Trophoblast cell (in vitro differentiated cells and primary cell): ENCODE data around the gene MS4A10.
"Not testable (repeated sequence)": the region's sequence is repeated elsewhere in the genome, so short reads cannot be mapped to it uniquely, and the experiment has no call there.

Experiments
- DNase-seq, 2 donors: peaks; one replicate each; pipeline ENCODE4 v3.0.0-alpha.2; 2016
- H2AFZ ChIP-seq: 2 replicates; pipeline ENCODE4 v1.6.1; 2013; ENCODE audit warnings: low read length, moderate library complexity, mild to moderate bottlenecking; ENCODE audit not compliant: insufficient read depth, poor library complexity
- H2AK5ac ChIP-seq: 2 replicates; pipeline ENCODE4 v1.6.1; 2013; ENCODE audit warnings: mild to moderate bottlenecking, low read length
- H2BK120ac ChIP-seq: 2 replicates; pipeline ENCODE4 v1.6.1; 2013; ENCODE audit warnings: low read length, mild to moderate bottlenecking, moderate library complexity; ENCODE audit not compliant: insufficient read depth, poor library complexity
- H2BK12ac ChIP-seq: 2 replicates; pipeline ENCODE4 v1.6.1; 2013; ENCODE audit warnings: mild to moderate bottlenecking, low read length, moderate library complexity
- H2BK5ac ChIP-seq: 2 replicates; pipeline ENCODE4 v1.6.1; 2013; ENCODE audit warnings: low read length, low read depth, moderate library complexity, mild to moderate bottlenecking; ENCODE audit not compliant: poor library complexity
- H3K14ac ChIP-seq: 2 replicates; pipeline ENCODE4 v1.6.1; 2013; ENCODE audit warnings: mild to moderate bottlenecking, low read length
- H3K18ac ChIP-seq: 2 replicates; pipeline ENCODE4 v1.6.1; 2013; ENCODE audit warnings: mild to moderate bottlenecking, low read length
- H3K23ac ChIP-seq: 2 replicates; pipeline ENCODE4 v1.6.1; 2013; ENCODE audit warnings: low read length
- H3K27ac ChIP-seq: 2 replicates; pipeline ENCODE4 v1.5.1; 2013; ENCODE audit warnings: low read depth, mild to moderate bottlenecking, inconsistent platforms, low read length, moderate library complexity
- H3K27me3 ChIP-seq: 2 replicates; pipeline ENCODE4 v1.6.1; 2013; ENCODE audit warnings: inconsistent platforms, mild to moderate bottlenecking, low read length, moderate library complexity; ENCODE audit not compliant: insufficient read depth
- H3K36me3 ChIP-seq, 2 experiments: 1 replicate in 1 of 2; 2 replicates in 1 of 2; pipeline ENCODE4 v1.6.1; 2013; ENCODE audit warnings: low read length in 2 of 2, mild to moderate bottlenecking in 2 of 2, moderate library complexity in 1 of 2; ENCODE audit not compliant: insufficient read depth in 2 of 2, control insufficient read depth in 1 of 2
- H3K4ac ChIP-seq: 2 replicates; pipeline ENCODE4 v1.6.1; 2013; ENCODE audit warnings: low read depth, mild to moderate bottlenecking, low read length, moderate library complexity
- H3K4me1 ChIP-seq, 2 experiments: 1 replicate in 1 of 2; 2 replicates in 1 of 2; pipeline ENCODE4 v1.6.1; 2013; ENCODE audit warnings: low read length in 2 of 2, mild to moderate bottlenecking in 2 of 2, moderate library complexity in 1 of 2; ENCODE audit not compliant: insufficient read depth in 2 of 2, control insufficient read depth in 1 of 2
- H3K4me2 ChIP-seq: 2 replicates; pipeline ENCODE4 v1.6.1; 2013; ENCODE audit warnings: inconsistent platforms, mild to moderate bottlenecking, low read length, moderate library complexity
- H3K4me3 ChIP-seq: 2 replicates; pipeline ENCODE4 v1.5.1; 2013; ENCODE audit warnings: mild to moderate bottlenecking, low read depth, low read length, inconsistent platforms
- H3K79me1 ChIP-seq: one replicate; pipeline ENCODE4 v1.6.1; 2013; ENCODE audit warnings: low read length
- H3K79me2 ChIP-seq: 2 replicates; pipeline ENCODE4 v1.6.1; 2013; ENCODE audit warnings: low read length, mild to moderate bottlenecking; ENCODE audit not compliant: control insufficient read depth, insufficient read depth, poor library complexity
- H3K9ac ChIP-seq: 2 replicates; pipeline ENCODE4 v1.6.1; 2013; ENCODE audit warnings: mild to moderate bottlenecking, low read length
- H3K9me3 ChIP-seq: 2 replicates; pipeline ENCODE4 v1.6.1; 2013; ENCODE audit warnings: low read depth, mild to moderate bottlenecking, control low read depth, inconsistent platforms, low read length; ENCODE audit not compliant: insufficient read depth
- H4K12ac ChIP-seq: 2 replicates; pipeline ENCODE4 v1.6.1; 2013; ENCODE audit warnings: low read depth, mild to moderate bottlenecking, low read length, moderate library complexity
- H4K8ac ChIP-seq: 2 replicates; pipeline ENCODE4 v1.6.1; 2013; ENCODE audit warnings: low read depth, mild to moderate bottlenecking, low read length, moderate library complexity
- H4K91ac ChIP-seq: one replicate; pipeline ENCODE4 v1.6.1; 2013; ENCODE audit warnings: low read depth, mild to moderate bottlenecking, low read length, moderate library complexity
- WGBS: extraction: QIAGEN DNeasy Blood & Tissue Kit; methylation state at CpG from one replicate; pipeline ENCODE4 v1.1.7; 2013; ENCODE audit warnings: missing lambda C conversion rate; ENCODE audit not compliant: insufficient read length, insufficient coverage; ENCODE audit errors: extremely low coverage; 5-methylcytosine and 5-hydroxymethylcytosine counted together

Gene MS4A10

DNA sequence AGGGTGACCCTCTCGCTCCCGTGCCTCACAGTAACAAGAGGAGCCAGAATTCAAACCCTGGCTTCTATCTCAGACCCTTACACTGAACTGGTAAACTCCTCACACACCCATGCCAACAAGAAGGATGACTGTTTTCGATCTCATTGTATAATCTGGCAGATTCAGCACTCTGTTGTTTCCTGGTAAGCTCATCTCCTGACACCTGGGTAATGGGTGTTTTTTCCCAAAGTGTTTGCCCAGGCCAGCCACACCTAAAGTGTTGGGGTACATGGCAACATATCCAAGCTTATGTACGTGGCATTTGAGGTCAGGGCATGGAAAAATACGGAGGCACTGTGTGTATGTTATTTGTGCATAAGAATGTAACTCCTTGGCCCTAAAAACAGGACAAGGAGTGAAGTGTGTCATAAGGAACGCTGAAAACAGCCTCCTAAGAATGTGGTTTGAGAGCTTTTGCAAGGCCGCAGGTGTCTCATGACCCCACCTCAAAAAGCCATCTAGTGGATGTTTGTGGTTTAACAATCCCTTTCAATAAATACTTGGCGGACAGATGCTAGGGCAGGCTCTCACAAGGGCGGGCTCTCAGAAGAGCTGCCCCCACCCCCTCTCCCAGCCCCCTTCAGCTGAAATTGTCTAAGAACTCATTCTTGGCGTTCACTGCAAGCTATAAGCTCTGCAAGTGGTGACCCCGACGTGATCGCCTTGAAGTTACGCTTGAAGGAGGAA is 28.7 kb upstream of the MS4A10 start, which contains the start of gene MS4A15:
Gene MS4A15 (plus strand): TSS at position 561 of the 726 bp plus-strand sequence. CDS start 6,867 bp downstream, outside the sequence.
- Histone ChIP-seq H3K36me3 (no peaks in the 10 kb centered on the region), H3K23ac (no peak within 1 kb of the TSS), H3K9ac (no peak within 1 kb of the TSS), H3K27ac (peak within 1 kb of the TSS; percentile 4), H2BK12ac (no peak within 1 kb of the TSS), H2AFZ (no peak within 1 kb of the TSS), H2BK5ac (no peak within 1 kb of the TSS), H3K4me3 (no peak within 1 kb of the TSS), H3K18ac (no peak within 1 kb of the TSS), H3K27me3 (no peaks in the 10 kb centered on the region), H2AK5ac (no peak within 1 kb of the TSS), H3K79me2 (no peaks in the 10 kb centered on the region), H4K12ac (no peak within 1 kb of the TSS), H3K14ac (no peak within 1 kb of the TSS), H3K4me1 (no peaks in the 10 kb centered on the region), H4K8ac (no peak within 1 kb of the TSS), H3K4ac (no peak within 1 kb of the TSS), H3K79me1 (no peaks in the 10 kb centered on the region), H2BK120ac (no peak within 1 kb of the TSS), H3K4me2 (no peak within 1 kb of the TSS), H4K91ac (peak within 1 kb of the TSS; percentile 45), H3K9me3 (no peaks in the 10 kb centered on the region)
- no CpG with 5 or more reads among the region's 14 CpGs for WGBS
- peak; percentile 74 to 92 for DNase-seq

DNA sequence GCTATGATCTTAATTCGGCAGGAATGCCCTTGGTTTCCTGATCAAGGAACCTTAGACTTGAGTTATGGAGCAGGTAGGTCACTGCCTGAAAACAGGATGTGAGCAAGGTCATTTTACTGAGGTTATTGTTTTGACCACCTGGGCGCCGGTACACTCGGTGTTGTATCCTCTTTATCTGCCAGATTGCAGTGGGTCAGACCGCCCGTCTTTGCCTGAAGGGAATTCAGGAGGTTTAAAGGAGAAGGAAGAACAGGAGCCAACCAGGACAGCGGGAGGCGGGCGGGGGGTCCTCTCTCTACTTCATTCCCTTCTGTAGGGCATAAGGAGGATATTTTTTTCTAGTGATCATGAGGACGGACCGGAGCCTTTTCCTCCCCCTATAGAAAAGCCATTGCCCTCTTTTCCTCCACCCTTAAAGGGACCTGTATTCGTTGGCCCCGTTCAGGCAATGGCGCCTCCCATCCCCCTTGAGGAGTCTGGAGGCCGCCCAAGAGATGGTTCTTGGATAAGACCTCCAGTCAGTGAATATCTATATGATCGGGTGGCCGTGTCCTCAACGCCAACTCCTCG is 27.8 kb upstream of the MS4A10 start:
- H2BK120ac ChIP-seq = no peak overlapping the region

DNA sequence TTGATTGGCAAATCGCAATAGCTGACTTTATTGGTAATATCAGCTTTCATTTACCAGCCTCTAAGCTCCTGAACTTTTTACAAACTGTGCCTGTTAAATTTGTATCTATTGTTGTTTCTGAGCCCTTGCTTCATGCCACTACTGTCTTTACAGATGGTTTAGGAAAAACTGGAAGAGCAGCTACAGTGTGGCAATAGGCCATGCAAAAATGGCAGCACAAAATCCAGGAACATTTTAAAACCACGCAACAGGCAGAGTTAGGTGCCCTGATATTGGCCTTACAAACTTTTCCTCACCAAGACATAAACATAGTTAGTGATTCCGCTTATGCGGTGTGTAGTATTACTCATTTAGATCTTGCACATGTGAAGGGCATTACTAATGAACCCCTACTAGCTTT is 26.5 kb upstream of the MS4A10 start:
- not testable (repeated sequence) for H2BK5ac ChIP-seq, H3K27me3 ChIP-seq, H3K4ac ChIP-seq, H3K18ac ChIP-seq, H2AFZ ChIP-seq, H2AK5ac ChIP-seq, H4K91ac ChIP-seq, H3K4me2 ChIP-seq, H3K9me3 ChIP-seq, H4K8ac ChIP-seq, H3K9ac ChIP-seq, H4K12ac ChIP-seq, H2BK12ac ChIP-seq, H2BK120ac ChIP-seq, H3K4me3 ChIP-seq, H3K79me2 ChIP-seq, H3K14ac ChIP-seq, H3K79me1 ChIP-seq, H3K23ac ChIP-seq, H3K27ac ChIP-seq, H3K4me1 ChIP-seq, H3K36me3 ChIP-seq
- WGBS = no CpG with 5 or more reads among the region's 4 CpGs
- peak; percentile 59 to 70 for DNase-seq

More for the DNA sequence above, 27.8 kb upstream of the MS4A10 start:
- no peak overlapping the region for H2BK5ac ChIP-seq
- H4K8ac ChIP-seq = no peak overlapping the region
- no peak for DNase-seq
- H3K79me2 ChIP-seq = no peaks in the 10 kb centered on the region
- no peak overlapping the region for H3K18ac ChIP-seq
- H3K23ac ChIP-seq = no peak overlapping the region
- H3K36me3 ChIP-seq = no peaks in the 10 kb centered on the region
- H3K9me3 ChIP-seq = no peaks in the 10 kb centered on the region
- no CpG with 5 or more reads among the region's 19 CpGs for WGBS
- no peak overlapping the region for H3K14ac ChIP-seq
- H2BK12ac ChIP-seq = no peak overlapping the region
- no peak overlapping the region for H3K4ac ChIP-seq
- H2AK5ac ChIP-seq = no peak overlapping the region
- H3K27ac ChIP-seq = no peak overlapping the region
- no peaks in the 10 kb centered on the region for H3K4me1 ChIP-seq
- no peak overlapping the region for H4K12ac ChIP-seq
- no peaks in the 10 kb centered on the region for H3K27me3 ChIP-seq
- no peak overlapping the region for H3K9ac ChIP-seq
- no peaks in the 10 kb centered on the region for H3K79me1 ChIP-seq
- no peak overlapping the region for H3K4me2 ChIP-seq
- no peak overlapping the region for H4K91ac ChIP-seq
- no peak overlapping the region for H2AFZ ChIP-seq
- no peak overlapping the region for H3K4me3 ChIP-seq

DNA sequence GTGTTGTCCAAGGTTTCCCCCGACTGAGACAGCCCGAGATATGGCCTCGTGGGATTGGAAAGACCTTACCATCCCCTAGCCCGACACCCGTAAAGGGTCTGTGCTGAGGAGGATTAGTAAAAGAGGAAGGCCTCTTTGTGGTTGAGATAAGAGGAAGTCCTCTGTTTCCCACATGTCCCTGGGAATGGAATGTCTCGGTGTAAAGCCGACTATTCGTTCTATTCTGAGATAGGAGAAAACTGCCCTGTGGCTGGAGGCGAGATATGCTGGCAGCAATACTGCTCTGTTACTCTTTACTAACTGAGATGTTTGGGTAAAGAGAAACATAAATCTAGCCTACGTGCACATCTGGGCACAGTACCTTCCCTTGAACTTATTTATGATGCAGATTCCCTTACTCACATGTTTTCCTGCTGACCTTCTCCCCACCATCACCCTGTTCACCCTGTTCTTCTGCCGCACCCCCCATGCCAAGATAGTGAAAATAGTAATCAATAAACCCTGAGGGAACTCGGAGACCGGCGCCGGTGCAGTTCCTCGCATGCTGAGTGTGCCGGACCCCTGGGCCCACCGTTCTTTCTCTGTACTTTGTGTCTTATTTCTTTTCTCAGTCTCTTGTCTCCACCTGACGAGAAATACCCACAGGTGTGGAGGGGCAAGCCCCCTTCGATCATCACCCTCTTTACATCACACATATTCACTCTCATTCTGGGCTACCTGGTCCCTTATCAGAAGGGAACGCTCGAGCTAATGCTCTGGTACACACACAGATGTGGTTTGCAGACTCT is 25.5 kb upstream of the MS4A10 start:
- not testable (repeated sequence) for H2BK120ac ChIP-seq, H2AK5ac ChIP-seq, H4K12ac ChIP-seq, H3K4ac ChIP-seq, H3K4me3 ChIP-seq, H3K4me1 ChIP-seq, H2BK5ac ChIP-seq, H2BK12ac ChIP-seq, H4K8ac ChIP-seq, H2AFZ ChIP-seq, H3K4me2 ChIP-seq, H3K14ac ChIP-seq, H3K9me3 ChIP-seq, H3K9ac ChIP-seq, H3K27me3 ChIP-seq, H3K79me1 ChIP-seq, H3K18ac ChIP-seq, H3K36me3 ChIP-seq, H4K91ac ChIP-seq, H3K27ac ChIP-seq, H3K23ac ChIP-seq, H3K79me2 ChIP-seq
- no CpG with 5 or more reads among the region's 22 CpGs for WGBS
- peak; percentile 53 to 68 for DNase-seq
